Measurements from ENCODE around the gene PDK3. TPM values are rescaled to one million over a fixed set of nuclear protein-coding genes. Genes with fewer than 3 reads are reported as not detected.
A peak's percentile ranks its signal among the peaks of the same experiment; 100 is the strongest.

The PDK3 gene
- total and polyA plus RNA-seq, 2 experiments from 2014 or later: 22.5 to 23.4 TPM

DNA sequence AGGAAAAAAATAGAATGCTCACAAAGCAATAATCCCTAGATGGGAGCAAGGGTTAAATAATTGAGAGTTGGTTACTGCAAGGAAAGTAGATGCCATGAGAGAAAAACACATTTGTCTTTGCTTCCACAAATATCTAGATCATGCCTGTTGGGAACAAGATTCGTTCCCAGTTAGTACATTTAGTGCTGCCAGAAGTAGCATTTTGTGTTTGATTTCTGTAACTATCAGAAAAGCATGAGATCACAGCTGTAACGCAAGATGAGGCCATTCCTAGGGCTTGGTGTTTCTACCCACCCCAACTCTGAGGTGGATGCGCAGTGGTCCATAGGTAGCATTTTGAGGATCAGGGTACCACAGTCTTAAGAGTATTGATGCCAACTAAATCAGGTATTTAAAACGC, 20.4 kb upstream of the PDK3 start:
- no peak for DNase-seq (ENCODE audit: low spot score)
- Histone ChIP-seq H3K27ac (no peak overlapping the region), H2AFZ (no peak overlapping the region), H3K9me3 (ENCODE audit: low read depth) (no peaks in the 10 kb centered on the region), H3K27me3 (no peaks in the 10 kb centered on the region), H3K9me2 (replicated peaks; ENCODE audit: insufficient read depth) (no peaks in the 10 kb centered on the region), H3K4me2 (no peak overlapping the region), H3K4me1 (ENCODE audit: insufficient read depth) (no peaks in the 10 kb centered on the region), H4K20me1 (ENCODE audit: insufficient read depth, poor library complexity, severe bottlenecking) (no peaks in the 10 kb centered on the region), H3K36me3 (replicated peaks; ENCODE audit: insufficient read depth, low read depth) (no peaks in the 10 kb centered on the region), H3K79me2 (no peaks in the 10 kb centered on the region), H3K4me3 (no peak overlapping the region)
- WGBS (ENCODE audit: low lambda C conversion rate, missing lambda C conversion rate): 95% methylated on average over 4 of the region's 4 CpGs
- TF ChIP-seq CTCF (IDR thresholded peaks at IDR 0.05; ENCODE audit: poor library complexity) (no peak), EZH2 (IDR thresholded peaks at IDR 0.05; ENCODE audit: borderline replicate concordance) (no peak), EZH2phosphoT487 (IDR thresholded peaks at IDR 0.05; ENCODE audit: low read depth, severe bottlenecking, unreplicated experiment) (no peak)

DNA sequence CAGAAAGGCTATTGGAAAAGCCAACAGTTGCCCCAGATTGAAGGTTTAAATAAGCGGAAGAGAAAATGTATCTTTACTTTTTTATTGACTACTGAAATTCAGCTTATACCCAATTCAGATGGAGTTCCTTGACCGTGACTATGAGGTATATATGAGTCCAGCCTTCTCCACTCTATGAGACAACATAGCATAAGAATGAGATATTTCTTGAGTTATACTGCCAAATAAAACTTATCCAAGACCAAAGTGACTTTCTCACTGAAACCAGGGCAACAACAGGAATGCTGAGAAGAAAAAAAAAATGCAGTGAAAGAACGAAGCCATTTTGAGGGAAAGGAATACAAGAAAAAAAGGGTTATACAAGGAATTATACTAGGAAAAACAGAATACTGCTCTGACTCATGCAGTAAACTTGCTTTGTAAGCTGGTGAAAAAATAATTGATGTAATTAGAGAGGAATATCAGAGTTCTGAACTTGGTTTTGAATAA, 16.3 kb upstream of the PDK3 start:
- Histone ChIP-seq H3K4me3 (no peak overlapping the region), H3K9me3 (ENCODE audit: low read depth) (no peaks in the 10 kb centered on the region), H3K27ac (no peak overlapping the region), H3K4me2 (no peak overlapping the region), H3K27me3 (no peaks in the 10 kb centered on the region), H3K79me2 (no peaks in the 10 kb centered on the region), H3K4me1 (ENCODE audit: insufficient read depth) (no peaks in the 10 kb centered on the region), H3K9me2 (replicated peaks; ENCODE audit: insufficient read depth) (no peaks in the 10 kb centered on the region), H2AFZ (no peak overlapping the region), H4K20me1 (ENCODE audit: insufficient read depth, poor library complexity, severe bottlenecking) (no peaks in the 10 kb centered on the region), H3K36me3 (replicated peaks; ENCODE audit: insufficient read depth, low read depth) (no peaks in the 10 kb centered on the region)
- no peak for DNase-seq (ENCODE audit: low spot score)
- TF ChIP-seq CTCF (IDR thresholded peaks at IDR 0.05; ENCODE audit: poor library complexity) (no peak), EZH2phosphoT487 (IDR thresholded peaks at IDR 0.05; ENCODE audit: low read depth, severe bottlenecking, unreplicated experiment) (no peak), EZH2 (IDR thresholded peaks at IDR 0.05; ENCODE audit: borderline replicate concordance) (no peak)
- 94% methylated on average over 3 of the region's 3 CpGs for WGBS (ENCODE audit: low lambda C conversion rate, missing lambda C conversion rate)

GRCh38 chrX:24463077-24463476, 2.0 kb upstream of the PDK3 start:
- no peaks in the 10 kb centered on the region for H3K79me2 ChIP-seq
- TF ChIP-seq EZH2 (IDR thresholded peaks at IDR 0.05; ENCODE audit: borderline replicate concordance) (no peak), CTCF (IDR thresholded peaks at IDR 0.05; ENCODE audit: poor library complexity) (no peak), EZH2phosphoT487 (IDR thresholded peaks at IDR 0.05; ENCODE audit: low read depth, severe bottlenecking, unreplicated experiment) (no peak)
- no peaks in the 10 kb centered on the region for H3K36me3 ChIP-seq (replicated peaks; ENCODE audit: insufficient read depth, low read depth)
- H3K4me1 ChIP-seq (ENCODE audit: insufficient read depth): peaks cover 4% of the 10 kb centered on the region
- no peaks in the 10 kb centered on the region for H3K9me3 ChIP-seq (ENCODE audit: low read depth)
- H4K20me1 ChIP-seq (ENCODE audit: insufficient read depth, poor library complexity, severe bottlenecking): no peaks in the 10 kb centered on the region
- no peak overlapping the region for H3K4me2 ChIP-seq
- H3K27me3 ChIP-seq: no peaks in the 10 kb centered on the region
- H3K27ac ChIP-seq: no peak overlapping the region
- no peak overlapping the region for H3K4me3 ChIP-seq
- no peak overlapping the region for H2AFZ ChIP-seq
- 97% methylated on average over 3 of the region's 3 CpGs for WGBS (ENCODE audit: low lambda C conversion rate, missing lambda C conversion rate)
- H3K9me2 ChIP-seq (replicated peaks; ENCODE audit: insufficient read depth): no peaks in the 10 kb centered on the region
- DNase-seq (ENCODE audit: low spot score): no peak

GRCh38 chrX:24464498-24464835, 619 bp upstream of the PDK3 start:
- H4K20me1 ChIP-seq (ENCODE audit: insufficient read depth, poor library complexity, severe bottlenecking): no peaks in the 10 kb centered on the region
- peak overlapping the region; percentile 42 for H3K4me3 ChIP-seq
- 5% methylated on average over 4 of the region's 5 CpGs for whole genome bisulfite sequencing (ENCODE audit: low lambda C conversion rate, missing lambda C conversion rate)
- DNase-seq (ENCODE audit: low spot score): peak; percentile 9
- TF ChIP-seq EZH2 (IDR thresholded peaks at IDR 0.05; ENCODE audit: borderline replicate concordance) (no peak), CTCF (IDR thresholded peaks at IDR 0.05; ENCODE audit: poor library complexity) (no peak), EZH2phosphoT487 (IDR thresholded peaks at IDR 0.05; ENCODE audit: low read depth, severe bottlenecking, unreplicated experiment) (no peak)
- peak overlapping the region; percentile 82 for H3K4me2 ChIP-seq
- H2AFZ ChIP-seq: peak overlapping the region; percentile 85
- H3K79me2 ChIP-seq: peaks cover 9% of the 10 kb centered on the region
- H3K9me3 ChIP-seq (ENCODE audit: low read depth): no peaks in the 10 kb centered on the region
- peaks cover 4% of the 10 kb centered on the region for H3K4me1 ChIP-seq (ENCODE audit: insufficient read depth)
- H3K27me3 ChIP-seq: no peaks in the 10 kb centered on the region
- H3K27ac ChIP-seq: peak overlapping the region; percentile 97
- H3K36me3 ChIP-seq (replicated peaks; ENCODE audit: insufficient read depth, low read depth): no peaks in the 10 kb centered on the region
- H3K9me2 ChIP-seq (replicated peaks; ENCODE audit: insufficient read depth): no peaks in the 10 kb centered on the region

Measured in hepatocyte (in vitro differentiated cells).